Measurements from ENCODE around the gene TICRR.

The TICRR gene

GRCh38 chr15:89656116-89656815 is 81.0 kb downstream of the TICRR start:
- DNase-seq = no peak

- no peak for DNase-seq
These were observed 82.5 kb downstream of the TICRR start for GRCh38 chr15:89657686-89658200.

GRCh38 chr15:89659295-89659694 is 84.0 kb downstream of the TICRR start:
- no peak for DNase-seq

- DNase-seq = no peak
These were observed 85.3 kb downstream of the TICRR start for GRCh38 chr15:89660556-89660955.

GRCh38 chr15:89662893-89663626 is 87.8 kb downstream of the TICRR start:
- DNase-seq = no peak

GRCh38 chr15:89664441-89665350 is 89.4 kb downstream of the TICRR start:
- no peak for DNase-seq

- DNase-seq = peak in 1 of 2 donors; percentile 21
These were observed 90.3 kb downstream of the TICRR start for GRCh38 chr15:89665449-89666181.

GRCh38 chr15:89666184-89666857 is 91.1 kb downstream of the TICRR start:
- DNase-seq = no peak

GRCh38 chr15:89666858-89667705 is 91.8 kb downstream of the TICRR start:
- DNase-seq = no peak

GRCh38 chr15:89667706-89667960 is 92.4 kb downstream of the TICRR start:
- no peak for DNase-seq

- DNase-seq = no peak
These were observed 92.9 kb downstream of the TICRR start for GRCh38 chr15:89668171-89668570.

- DNase-seq = no peak
These were observed 94.1 kb downstream of the TICRR start for GRCh38 chr15:89669309-89669865.

GRCh38 chr15:89669941-89670340 is 94.7 kb downstream of the TICRR start:
- DNase-seq = no peak

- no peak for DNase-seq
These were observed 95.8 kb downstream of the TICRR start for GRCh38 chr15:89670971-89671560.

- no peak for DNase-seq
These were observed 96.4 kb downstream of the TICRR start for GRCh38 chr15:89671687-89672086.

GRCh38 chr15:89672221-89673164 is 97.2 kb downstream of the TICRR start:
- DNase-seq = no peak

GRCh38 chr15:89673165-89673512 is 97.9 kb downstream of the TICRR start:
- no peak for DNase-seq

GRCh38 chr15:89674526-89674925 is 99.3 kb downstream of the TICRR start:
- no peak for DNase-seq

- DNase-seq = no peak
These were observed 100.3 kb downstream of the TICRR start for GRCh38 chr15:89675606-89676005.
